ENCODE measurements around the gene PUM2. TPM values are rescaled to one million over a fixed set of nuclear protein-coding genes. Genes with fewer than 3 reads are reported as not detected.
"Not testable (repeated sequence)": the region's sequence is repeated elsewhere in the genome, so short reads cannot be mapped to it uniquely, and the experiment has no call there.

The PUM2 gene
- total RNA-seq, 4 donors from 2014 or later: 26.0 to 36.4 (median 29.6) TPM

GRCh38 chr2:20281876-20282275 is 68.8 kb downstream of the PUM2 start:
- H3K4me3 ChIP-seq: no peak overlapping the region
- intact Hi-C loops (cut with DNase I; ENCODE audit: low total_unique reads): no loop called here
- TF ChIP-seq POLR2A (IDR thresholded peaks at IDR 0.05): no peak
- no peak for TF ChIP-seq CTCF (IDR thresholded peaks at IDR 0.05 in 4 of 5, conservative IDR thresholded peaks at IDR 0.05 in 1 of 5)
- H3K36me3 ChIP-seq: peaks cover 0 to 34% of the 10 kb centered on the region in 2 donors
- no peak for ATAC-seq
- peaks cover 0 to 5% of the 10 kb centered on the region in 2 donors for H3K4me1 ChIP-seq
- H3K27ac ChIP-seq: no peak overlapping the region
- H3K27me3 ChIP-seq: no peaks in the 10 kb centered on the region
- in situ Hi-C loops (cut with MboI; ENCODE audit: low sequenced_read_pairs in 4 of 4): no loop called here
- H3K9me3 ChIP-seq: no peaks in the 10 kb centered on the region
- DNase-seq: no peak

GRCh38 chr2:20273042-20273441 is 77.6 kb downstream of the PUM2 start:
- no peak overlapping the region for H3K4me3 ChIP-seq
- TF ChIP-seq POLR2A (IDR thresholded peaks at IDR 0.05) (no peak), CTCF (IDR thresholded peaks at IDR 0.05 in 4 of 5, conservative IDR thresholded peaks at IDR 0.05 in 1 of 5) (no peak)
- DNase-seq: no peak
- no peak overlapping the region for H3K27ac ChIP-seq
- H3K27me3 ChIP-seq: no peaks in the 10 kb centered on the region
- intact Hi-C loops (cut with DNase I; ENCODE audit: low total_unique reads): no loop called here
- H3K9me3 ChIP-seq: no peaks in the 10 kb centered on the region
- no peak for ATAC-seq
- in situ Hi-C loops (cut with MboI; ENCODE audit: low sequenced_read_pairs in 4 of 4): no loop called here
- no peaks in the 10 kb centered on the region for H3K4me1 ChIP-seq
- peaks cover 0 to 6% of the 10 kb centered on the region in 2 donors for H3K36me3 ChIP-seq

GRCh38 chr2:20268317-20268716 is 82.3 kb downstream of the PUM2 start:
- H3K36me3 ChIP-seq; H3K27ac ChIP-seq; ATAC-seq; in situ Hi-C loops (cut with MboI; ENCODE audit: low sequenced_read_pairs in 4 of 4); DNase-seq; H3K9me3 ChIP-seq; H3K27me3 ChIP-seq; intact Hi-C loops (cut with DNase I; ENCODE audit: low total_unique reads); H3K4me3 ChIP-seq; H3K4me1 ChIP-seq: not testable (repeated sequence)

GRCh38 chr2:20267529-20267928 is 83.1 kb downstream of the PUM2 start:
- no peak for DNase-seq
- intact Hi-C loops (cut with DNase I; ENCODE audit: low total_unique reads): no loop called here
- Histone ChIP-seq H3K4me3 (no peak overlapping the region), H3K27ac (no peak overlapping the region), H3K36me3 (peaks cover 0 to 11% of the 10 kb centered on the region in 2 donors), H3K27me3 (no peaks in the 10 kb centered on the region), H3K4me1 (no peaks in the 10 kb centered on the region), H3K9me3 (no peaks in the 10 kb centered on the region)
- no peak for ATAC-seq
- no peak for TF ChIP-seq POLR2A (IDR thresholded peaks at IDR 0.05)
- no peak for TF ChIP-seq CTCF (IDR thresholded peaks at IDR 0.05 in 4 of 5, conservative IDR thresholded peaks at IDR 0.05 in 1 of 5)
- in situ Hi-C loops (cut with MboI; ENCODE audit: low sequenced_read_pairs in 4 of 4): no loop called here

- no peak overlapping the region for H3K27ac ChIP-seq
- ATAC-seq (no peak), DNase-seq (no peak)
- no peaks in the 10 kb centered on the region for H3K4me1 ChIP-seq
- no peaks in the 10 kb centered on the region for H3K27me3 ChIP-seq
- peaks cover 0 to 39% of the 10 kb centered on the region in 2 donors for H3K36me3 ChIP-seq
- H3K4me3 ChIP-seq: no peak overlapping the region
- no peaks in the 10 kb centered on the region for H3K9me3 ChIP-seq
- in situ Hi-C loops (cut with MboI; ENCODE audit: low sequenced_read_pairs in 4 of 4) (no loop called here), intact Hi-C loops (cut with DNase I; ENCODE audit: low total_unique reads) (no loop called here)
- TF ChIP-seq POLR2A (IDR thresholded peaks at IDR 0.05): no peak
- no peak for TF ChIP-seq CTCF (IDR thresholded peaks at IDR 0.05 in 4 of 5, conservative IDR thresholded peaks at IDR 0.05 in 1 of 5)
These were observed 86.0 kb downstream of the PUM2 start for GRCh38 chr2:20264629-20265028.

All from gastrocnemius medialis (tissue), 4 donors.